ENCODE measurements around the gene CASKIN2. TPM values are rescaled to one million over a fixed set of nuclear protein-coding genes. Genes with fewer than 3 reads are reported as not detected.

Gene CASKIN2
- total RNA-seq, 1 experiment from 2014 or later = 19.2 TPM

DNA sequence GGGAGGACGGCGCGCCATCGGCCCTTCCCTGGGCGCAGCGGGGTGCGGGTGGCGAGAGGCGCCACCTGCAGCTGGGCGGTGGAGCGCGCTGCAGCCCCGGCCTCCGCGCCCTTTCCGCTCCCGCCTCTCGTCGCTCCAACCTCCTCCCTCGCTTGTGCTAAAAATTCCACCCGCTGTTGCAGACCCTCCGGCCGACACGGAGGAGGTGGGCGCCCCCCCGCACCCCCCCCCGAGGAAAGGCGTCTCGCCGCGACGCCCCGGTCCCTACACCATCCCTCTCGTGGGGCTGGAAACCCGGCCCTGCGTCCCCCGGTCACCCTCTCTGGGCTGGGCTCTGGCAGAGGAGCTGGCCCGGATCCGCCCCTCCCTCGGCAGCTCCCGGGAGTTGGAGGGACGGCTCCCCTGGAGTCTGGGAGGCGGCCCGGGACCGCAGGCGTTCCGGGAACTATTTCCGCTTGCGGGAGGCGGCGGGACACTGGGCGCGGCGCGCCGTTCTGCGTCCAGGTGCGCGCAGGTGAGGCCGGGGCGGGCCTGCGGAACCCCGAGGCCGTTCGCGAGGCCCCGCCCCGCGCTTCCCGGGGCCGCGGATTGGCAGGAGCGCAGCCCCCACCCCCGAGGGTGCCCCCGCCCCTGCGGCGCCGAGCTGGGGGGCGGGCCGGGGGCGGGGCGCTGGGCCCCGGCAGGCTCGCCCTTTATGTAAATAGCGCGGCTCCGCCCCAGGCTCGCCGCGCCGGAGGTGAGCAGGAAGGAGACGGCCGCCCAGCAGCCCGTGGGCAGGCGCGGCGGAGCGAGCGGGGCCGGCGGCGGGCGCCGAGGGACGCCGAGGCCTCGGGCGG lies 9.9 kb upstream of the CASKIN2 start, which contains the start of gene LLGL2:
Gene LLGL2 (plus strand): TSS at position 728 of the 836 bp plus-strand sequence. CDS start 17,730 bp downstream, outside the sequence.
- ChIA-PET CTCF (interaction anchor here (0.5 to 1.8 kb wide), 8 partner anchors 9 to 369 kb away, joined by 3 to 7 read pairs (median 3); partner anchors contain the start of genes TMEM94 and TSEN54), POLR2A (interaction anchor here (0.6 to 4.1 kb wide), 13 partner anchors 8 to 255 kb away, joined by 3 to 54 read pairs (median 4); partner anchors contain the start of genes RECQL5, SLC25A19, TMEM94 and TSEN54)
- Mint-ChIP-seq H3K27me3 (ENCODE audit: insufficient read depth, unreplicated experiment) (no peaks in the 10 kb centered on the region), H3K9me3 (ENCODE audit: unreplicated experiment) (no peaks in the 10 kb centered on the region), H3K4me1 (ENCODE audit: insufficient read depth, unreplicated experiment) (peaks cover 7% of the 10 kb centered on the region), H3K36me3 (ENCODE audit: insufficient read depth, unreplicated experiment) (peaks cover 25% of the 10 kb centered on the region), H3K4me3 (ENCODE audit: unreplicated experiment) (peak within 1 kb of the TSS; percentile 71), H3K27ac (ENCODE audit: low read depth, unreplicated experiment) (no peak within 1 kb of the TSS)
- TF ChIP-seq, protein P1, sequence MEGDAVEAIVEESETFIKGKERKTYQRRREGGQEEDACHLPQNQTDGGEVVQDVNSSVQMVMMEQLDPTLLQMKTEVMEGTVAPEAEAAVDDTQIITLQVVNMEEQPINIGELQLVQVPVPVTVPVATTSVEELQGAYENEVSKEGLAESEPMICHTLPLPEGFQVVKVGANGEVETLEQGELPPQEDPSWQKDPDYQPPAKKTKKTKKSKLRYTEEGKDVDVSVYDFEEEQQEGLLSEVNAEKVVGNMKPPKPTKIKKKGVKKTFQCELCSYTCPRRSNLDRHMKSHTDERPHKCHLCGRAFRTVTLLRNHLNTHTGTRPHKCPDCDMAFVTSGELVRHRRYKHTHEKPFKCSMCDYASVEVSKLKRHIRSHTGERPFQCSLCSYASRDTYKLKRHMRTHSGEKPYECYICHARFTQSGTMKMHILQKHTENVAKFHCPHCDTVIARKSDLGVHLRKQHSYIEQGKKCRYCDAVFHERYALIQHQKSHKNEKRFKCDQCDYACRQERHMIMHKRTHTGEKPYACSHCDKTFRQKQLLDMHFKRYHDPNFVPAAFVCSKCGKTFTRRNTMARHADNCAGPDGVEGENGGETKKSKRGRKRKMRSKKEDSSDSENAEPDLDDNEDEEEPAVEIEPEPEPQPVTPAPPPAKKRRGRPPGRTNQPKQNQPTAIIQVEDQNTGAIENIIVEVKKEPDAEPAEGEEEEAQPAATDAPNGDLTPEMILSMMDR (IDR thresholded peaks at IDR 0.05; ENCODE audit: unreplicated experiment) = peak; percentile 27
- DNase-seq (ENCODE audit: unreplicated experiment) = peak; percentile 84
- intact Hi-C loops (cut with micrococcal nuclease) = loop anchor here (1.0 kb wide), 1 partner anchor 99 kb away; no protein-coding TSS in a partner anchor
- BruUV-seq (replicated peaks) = no TSS peak

DNA sequence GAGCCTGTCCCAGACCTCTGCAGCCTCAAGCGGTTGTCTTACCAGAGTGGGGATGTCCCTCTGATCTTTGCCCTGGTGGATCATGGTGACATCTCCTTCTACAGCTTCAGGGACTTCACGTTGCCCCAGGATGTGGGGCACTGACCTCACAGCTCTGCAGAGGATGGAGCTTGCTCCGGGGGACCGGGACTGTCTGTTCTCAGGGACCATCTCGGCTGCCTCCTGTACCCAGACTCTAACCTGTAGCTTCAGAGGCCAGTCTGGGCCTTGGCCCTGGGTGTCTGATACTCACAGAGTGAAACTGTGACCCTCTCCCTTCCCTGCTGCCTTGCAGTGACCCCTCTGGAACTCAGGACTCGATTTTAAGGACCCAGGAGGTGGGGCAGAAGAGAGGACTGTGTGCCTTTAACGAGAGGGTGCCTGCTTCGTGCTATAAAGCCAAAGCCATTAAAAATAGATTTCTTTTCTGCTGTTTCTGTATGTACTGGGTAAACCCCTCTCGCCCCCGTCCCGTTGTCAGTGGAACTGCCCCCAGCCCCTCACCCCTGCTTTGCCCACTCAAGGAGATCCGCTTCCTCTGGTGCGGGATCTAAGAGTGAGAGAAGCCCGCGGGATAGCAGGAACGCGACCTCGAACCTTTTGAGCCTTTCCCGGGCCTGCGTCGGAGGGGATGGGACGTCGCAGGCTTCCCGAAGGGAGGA lies 9.1 kb upstream of the CASKIN2 start:
- Mint-ChIP-seq H3K36me3 (ENCODE audit: insufficient read depth, unreplicated experiment) (peaks cover 31% of the 10 kb centered on the region), H3K9me3 (ENCODE audit: unreplicated experiment) (no peaks in the 10 kb centered on the region), H3K27ac (ENCODE audit: low read depth, unreplicated experiment) (no peak overlapping the region), H3K4me1 (ENCODE audit: insufficient read depth, unreplicated experiment) (peaks cover 7% of the 10 kb centered on the region), H3K4me3 (ENCODE audit: unreplicated experiment) (peak overlapping the region; percentile 71), H3K27me3 (ENCODE audit: insufficient read depth, unreplicated experiment) (no peaks in the 10 kb centered on the region)
- TF ChIP-seq, protein P1 (IDR thresholded peaks at IDR 0.05; ENCODE audit: unreplicated experiment) = no peak
- BruUV-seq (replicated peaks) = no TSS peak
- ChIA-PET CTCF (interaction anchor here (0.5 to 1.8 kb wide), 8 partner anchors 8 to 614 kb away, joined by 3 to 7 read pairs (median 3); partner anchors contain the start of gene TSEN54), POLR2A (interaction anchor here (0.6 to 4.1 kb wide), 8 partner anchors 8 to 256 kb away, joined by 3 to 54 read pairs (median 4); partner anchors contain the start of genes RECQL5, TMEM94 and TSEN54)
- no peak for DNase-seq (ENCODE audit: unreplicated experiment)
- intact Hi-C loops (cut with micrococcal nuclease) = no loop called here

DNA sequence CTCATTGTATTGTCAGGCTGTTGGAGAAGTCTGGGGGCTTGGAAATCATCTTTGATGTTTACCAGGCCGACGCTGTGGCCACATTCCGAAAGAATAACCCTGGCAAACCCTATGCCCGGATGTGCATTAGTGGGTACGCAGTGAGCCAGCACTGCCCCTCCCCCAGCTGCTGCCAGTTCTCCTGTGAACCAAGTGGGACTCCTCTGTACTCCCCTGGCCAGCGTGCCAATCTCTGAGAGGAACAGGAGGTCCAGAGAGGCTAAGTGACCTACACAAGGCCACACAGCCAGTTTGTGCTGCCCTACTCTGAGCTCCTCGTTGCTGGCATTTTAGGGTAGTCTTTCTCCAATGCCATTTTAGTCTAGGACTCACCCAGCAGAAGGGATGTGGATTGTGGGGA lies 8.3 kb upstream of the CASKIN2 start:
- Mint-ChIP-seq H3K27ac (ENCODE audit: low read depth, unreplicated experiment) (no peak overlapping the region), H3K27me3 (ENCODE audit: insufficient read depth, unreplicated experiment) (no peaks in the 10 kb centered on the region), H3K9me3 (ENCODE audit: unreplicated experiment) (no peaks in the 10 kb centered on the region), H3K4me3 (ENCODE audit: unreplicated experiment) (no peak overlapping the region), H3K4me1 (ENCODE audit: insufficient read depth, unreplicated experiment) (peaks cover 7% of the 10 kb centered on the region), H3K36me3 (ENCODE audit: insufficient read depth, unreplicated experiment) (peaks cover 35% of the 10 kb centered on the region)
- CTCF ChIA-PET = interaction anchor here (0.5 to 1.8 kb wide), 5 partner anchors 7 to 1232 kb away, joined by 3 to 7 read pairs (median 4); partner anchors contain the start of gene TSEN54
- intact Hi-C loops (cut with micrococcal nuclease) = no loop called here
- POLR2A ChIA-PET = interaction anchor here (0.6 kb wide), 1 partner anchor 1760 kb away, joined by 3 read pairs; no protein-coding TSS in a partner anchor
- no peak for DNase-seq (ENCODE audit: unreplicated experiment)
- TF ChIP-seq, protein P1 (IDR thresholded peaks at IDR 0.05; ENCODE audit: unreplicated experiment) = no peak
- no TSS peak for BruUV-seq (replicated peaks)
